NCI-H187 treated with DMSO at 0.1 percent for 48 hours (cell line): Measurements from ENCODE around the gene CCNT1.
"Not testable (repeated sequence)": the region's sequence is repeated elsewhere in the genome, so short reads cannot be mapped to it uniquely, and the experiment has no call there.

Experiments used
- DNase-seq: peaks from one replicate; lab custom pipeline; 2025; lab: John Stamatoyannopoulos, UW

Gene CCNT1

DNA sequence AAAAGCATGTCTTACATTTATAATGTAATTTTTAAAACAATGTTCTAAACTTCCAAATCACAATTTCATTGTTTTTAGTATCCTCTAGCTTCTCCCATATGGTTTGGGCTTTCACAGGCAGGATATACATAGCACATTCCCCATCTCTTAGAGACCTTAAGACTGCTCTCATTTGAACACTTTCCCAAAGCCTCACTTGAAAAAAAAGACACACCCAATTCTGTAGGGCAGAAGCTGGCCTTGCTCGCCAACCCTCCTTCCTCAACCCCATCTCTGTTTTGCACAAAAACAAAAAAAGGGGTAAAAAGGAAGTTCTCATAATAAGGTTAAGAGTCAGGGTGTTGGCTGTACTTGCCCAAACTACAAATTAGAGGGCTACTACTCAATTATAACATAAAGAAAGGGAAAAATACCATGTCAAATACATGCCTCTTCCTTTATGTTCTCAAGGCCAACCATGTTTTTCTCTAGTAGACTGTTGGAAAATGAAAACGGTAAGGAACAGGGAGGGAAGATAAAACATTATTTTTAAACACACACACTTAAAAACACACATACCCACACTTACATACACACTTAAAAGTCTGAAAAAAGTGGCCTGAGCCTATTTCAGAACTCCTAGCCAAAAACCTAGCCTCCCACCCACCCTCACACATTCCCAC, 24.6 kb downstream of the CCNT1 start:
- no peak for DNase-seq

DNA sequence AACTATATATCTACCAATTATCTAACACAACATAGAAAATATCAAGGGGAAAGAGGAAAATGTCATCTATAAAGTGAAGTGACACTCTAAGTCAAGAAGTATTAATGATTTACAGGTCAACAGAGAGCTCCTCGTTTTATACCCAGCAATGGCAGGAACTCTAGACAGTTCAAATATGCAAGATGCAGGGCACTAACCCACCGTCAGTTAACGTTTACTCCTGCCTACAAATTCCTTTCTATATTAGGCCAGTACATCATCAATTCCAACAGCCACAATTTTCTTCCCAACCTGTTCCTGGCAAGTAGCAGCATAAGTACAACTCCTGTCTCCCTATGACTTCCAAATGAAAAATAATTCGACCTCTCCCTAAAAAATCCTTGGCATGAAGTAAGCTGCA, 25.5 kb downstream of the CCNT1 start:
- DNase-seq, result no peak

DNA sequence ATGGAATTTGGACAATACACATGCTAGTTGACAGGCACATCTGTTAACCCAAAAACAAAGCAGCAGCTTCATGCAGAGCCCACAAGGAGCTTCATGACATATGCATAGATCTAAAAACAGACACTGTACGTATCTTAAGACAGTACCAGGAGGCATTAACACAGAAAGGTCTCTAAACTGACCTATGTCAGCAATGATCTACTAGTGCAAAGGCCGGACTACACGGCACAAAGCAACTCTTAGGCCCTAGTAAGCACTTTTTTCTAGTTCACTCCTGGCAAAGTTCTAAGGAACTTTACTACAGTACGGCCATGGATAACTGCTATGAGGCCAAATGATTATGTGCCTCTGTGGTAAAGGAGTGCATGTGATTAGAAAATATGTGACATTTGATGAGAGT, 26.1 kb downstream of the CCNT1 start:
- no peak for DNase-seq

DNA sequence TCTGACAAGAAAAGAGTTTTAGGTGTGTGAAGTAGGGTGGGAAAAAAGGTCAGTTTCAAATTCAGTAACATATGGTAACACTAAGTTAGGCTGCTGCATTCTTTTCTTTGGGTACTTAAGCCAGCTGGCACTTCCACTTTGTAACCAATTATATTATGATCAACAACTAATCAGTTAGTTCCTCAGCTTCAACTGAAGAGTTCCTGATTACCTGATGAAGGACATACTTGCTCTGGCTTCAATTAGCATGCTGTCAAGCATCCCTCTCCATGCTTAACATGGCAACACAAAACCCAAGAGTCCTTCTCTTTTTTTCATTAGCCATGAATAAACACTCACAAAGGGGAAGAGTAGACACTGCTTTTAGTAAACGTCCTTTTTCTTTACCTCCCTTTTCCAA, 27.7 kb downstream of the CCNT1 start:
- DNase-seq, result no peak

DNA sequence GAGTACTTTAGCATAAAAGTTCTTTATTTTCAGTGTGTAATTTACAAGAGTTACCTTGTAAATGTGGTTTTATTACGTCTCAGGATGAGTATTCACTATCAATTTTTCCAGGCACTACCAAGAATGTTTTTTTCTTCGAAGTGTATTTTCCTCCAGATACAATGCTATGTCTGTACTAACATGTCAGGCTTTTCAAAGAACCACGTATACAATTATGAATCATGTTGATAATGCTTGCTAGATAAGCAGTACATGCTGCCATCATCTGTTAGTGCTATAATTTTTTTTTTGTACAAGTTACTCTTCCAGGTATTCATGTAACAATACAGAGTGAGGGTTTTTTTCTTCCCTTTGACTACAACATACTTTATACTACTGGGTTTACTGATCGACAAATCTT, 28.9 kb downstream of the CCNT1 start:
- DNase-seq, result no peak

DNA sequence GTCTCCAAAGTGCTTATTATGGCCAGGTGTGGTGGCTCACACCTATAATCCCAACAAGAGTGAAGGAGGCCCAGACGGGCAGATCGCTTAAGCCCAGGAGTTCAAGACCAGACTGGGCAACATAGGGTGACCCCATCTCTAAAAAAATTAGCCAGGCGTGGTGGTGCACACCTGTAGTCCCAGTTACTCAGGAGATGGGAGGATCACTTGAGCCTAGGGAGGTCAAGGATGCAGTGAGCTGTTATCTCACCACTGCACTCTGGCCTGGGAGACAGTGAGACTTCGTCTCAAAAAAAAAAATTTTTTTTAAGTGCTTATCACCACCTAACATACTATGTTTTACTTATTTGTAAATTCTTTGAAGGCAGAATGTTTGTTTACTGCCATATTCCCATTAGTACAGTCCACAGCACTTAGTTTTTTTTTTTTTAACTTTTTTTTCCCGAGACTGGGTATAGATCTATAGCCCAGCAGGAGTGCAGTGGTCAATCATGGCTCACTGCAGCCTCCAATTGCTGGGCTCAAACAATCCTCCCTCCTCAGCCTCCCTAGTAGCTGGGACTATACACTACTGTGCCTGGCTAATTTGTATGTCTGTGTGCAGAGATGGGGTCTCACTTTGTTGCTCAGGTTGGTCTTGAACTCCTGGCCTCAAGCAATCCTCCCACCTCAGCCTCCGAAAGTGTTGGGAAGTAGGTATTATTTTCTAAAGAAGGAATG, 29.7 kb downstream of the CCNT1 start:
- DNase-seq, result no peak

DNA sequence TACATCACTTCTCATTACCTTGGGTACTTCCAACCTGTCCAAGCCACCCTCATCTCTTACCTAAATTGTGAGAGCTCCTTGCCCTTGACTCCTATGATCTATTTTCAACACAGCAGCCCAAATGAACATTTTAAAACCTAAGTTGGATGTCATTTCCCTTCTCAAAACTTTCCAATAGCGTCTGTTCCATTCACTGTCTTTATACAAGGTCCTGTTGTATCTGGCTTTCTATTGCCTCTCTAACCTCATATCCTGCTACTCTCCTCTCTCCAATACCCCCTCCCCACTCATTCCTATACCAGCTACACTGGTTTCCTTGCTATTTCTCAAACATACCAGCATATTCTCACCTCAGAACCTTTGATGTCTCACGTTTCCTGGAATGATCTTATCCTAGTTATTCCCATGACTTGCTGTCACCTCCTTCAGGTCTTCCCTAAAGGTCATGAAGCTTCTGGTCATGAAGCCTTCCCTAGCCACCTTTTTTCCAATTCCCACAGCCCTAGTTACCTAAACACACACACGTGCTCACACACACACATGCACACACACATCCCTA, 30.4 kb downstream of the CCNT1 start:
- DNase-seq, result no peak

DNA sequence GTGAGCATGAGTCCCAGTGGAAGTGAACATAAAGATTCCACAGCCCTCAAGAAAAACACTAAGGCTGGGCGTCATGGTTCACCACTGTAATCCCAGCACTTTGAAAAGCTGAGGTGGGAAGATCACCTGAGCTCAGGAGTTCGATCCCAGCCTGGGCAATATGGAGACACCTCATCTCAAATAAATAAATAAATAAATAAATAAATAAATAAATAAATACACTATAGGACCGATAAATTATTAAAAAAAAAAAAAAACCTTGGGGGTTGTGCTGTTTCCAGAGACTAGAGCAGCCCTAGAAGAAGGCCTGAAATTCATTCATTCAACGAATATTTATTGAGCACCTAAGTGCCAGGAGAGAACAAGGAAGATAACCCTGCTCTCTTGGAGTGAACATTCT, 33.0 kb downstream of the CCNT1 start:
- no peak for DNase-seq

DNA sequence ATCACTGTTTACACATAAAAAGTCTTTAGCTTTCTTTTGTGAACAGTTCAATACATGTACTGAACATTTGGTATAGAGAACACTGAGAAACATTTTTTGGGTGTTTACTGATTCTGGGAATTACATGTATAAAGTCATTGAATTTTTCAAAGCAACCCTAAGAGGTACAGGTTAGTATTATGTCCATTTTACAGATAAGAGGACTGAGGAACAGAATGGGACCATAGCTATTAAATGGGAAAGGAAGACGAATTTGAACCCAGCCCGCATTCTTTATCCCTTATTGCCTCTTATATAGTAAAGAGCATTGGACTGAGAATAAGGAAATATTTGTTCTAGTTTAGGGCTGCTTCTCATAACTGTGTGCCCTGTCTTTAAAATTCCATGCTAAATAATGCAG, 33.6 kb downstream of the CCNT1 start:
- no peak for DNase-seq

DNA sequence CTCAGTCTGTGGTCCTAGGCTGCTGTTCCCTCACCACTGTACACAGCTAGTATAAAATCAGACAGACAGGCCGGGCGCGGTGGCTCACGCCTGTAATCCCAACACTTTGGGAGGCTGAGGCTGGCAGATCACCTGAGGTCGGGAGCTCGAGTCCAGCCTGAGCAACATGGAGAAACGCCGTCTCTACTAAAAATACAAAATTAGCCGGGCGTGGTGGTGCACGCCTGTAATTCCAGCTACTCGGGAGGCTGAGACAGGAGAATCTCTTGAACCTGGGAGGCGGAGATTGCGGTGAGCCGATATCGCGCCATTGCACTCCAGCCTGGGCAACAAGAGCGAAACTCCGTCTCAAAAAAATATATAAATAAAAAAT, 34.0 kb downstream of the CCNT1 start:
- not testable (repeated sequence) for DNase-seq

DNA sequence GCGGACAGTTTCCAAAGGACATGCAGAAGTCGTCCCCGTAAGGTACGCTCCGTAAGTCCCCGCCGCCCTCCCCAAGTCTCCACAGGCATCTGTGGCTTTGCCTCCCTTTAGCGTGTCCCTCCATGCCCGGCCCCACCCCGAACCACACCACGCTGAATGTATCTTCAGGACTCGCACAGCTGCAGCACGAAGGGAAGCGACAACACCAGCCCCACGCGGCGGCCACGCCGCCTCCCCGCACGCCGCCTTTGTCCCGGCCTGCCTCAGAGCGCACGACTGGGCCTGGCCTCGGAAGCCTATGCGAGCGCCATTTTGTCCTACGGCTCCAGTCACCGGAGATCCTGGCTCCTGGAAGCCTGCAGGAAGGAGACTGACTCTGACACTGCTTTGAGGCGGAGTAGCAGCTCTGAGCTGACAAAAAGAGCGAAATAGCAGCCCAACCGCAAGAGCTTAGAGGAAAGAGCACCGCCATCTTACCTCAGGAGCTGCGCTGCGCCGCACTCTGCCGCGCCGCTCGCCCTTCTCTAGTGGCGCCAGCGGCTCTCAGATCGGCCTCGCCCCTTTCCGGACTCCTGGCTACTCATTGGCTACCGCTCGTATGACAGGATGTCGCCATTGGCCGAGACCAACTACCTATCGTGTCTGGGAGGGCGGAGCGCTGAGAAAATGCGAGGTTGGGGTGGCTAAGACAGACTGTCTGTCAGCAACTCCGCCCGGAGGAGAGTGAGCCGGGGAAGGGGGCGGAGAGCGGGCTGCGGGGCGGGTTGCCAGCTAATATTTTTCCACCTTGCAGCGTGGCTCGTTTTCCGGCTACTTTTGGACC, 34.6 kb downstream of the CCNT1 start, which contains the start of gene KANSL2:
Gene KANSL2, minus strand, starts transcription at position 529 of the 823 bp plus-strand sequence. CDS start 606 bp downstream, outside the sequence.
- peak; percentile 94 for DNase-seq

DNA sequence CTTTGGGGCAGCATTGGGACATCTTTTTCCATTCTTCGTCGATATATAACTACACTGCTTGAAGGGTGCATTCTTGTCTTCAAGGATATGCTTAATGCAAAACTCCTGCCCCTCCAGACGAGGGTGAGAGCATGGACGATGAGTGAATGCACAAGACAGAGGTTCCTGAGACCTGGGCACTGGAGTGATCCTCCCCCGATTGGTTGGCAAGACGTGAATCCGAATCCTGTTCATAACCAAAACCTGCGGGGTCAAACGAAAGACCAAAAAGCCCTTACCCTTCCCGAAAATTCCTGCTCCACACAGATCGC, 35.2 kb downstream of the CCNT1 start:
- no peak for DNase-seq

DNA sequence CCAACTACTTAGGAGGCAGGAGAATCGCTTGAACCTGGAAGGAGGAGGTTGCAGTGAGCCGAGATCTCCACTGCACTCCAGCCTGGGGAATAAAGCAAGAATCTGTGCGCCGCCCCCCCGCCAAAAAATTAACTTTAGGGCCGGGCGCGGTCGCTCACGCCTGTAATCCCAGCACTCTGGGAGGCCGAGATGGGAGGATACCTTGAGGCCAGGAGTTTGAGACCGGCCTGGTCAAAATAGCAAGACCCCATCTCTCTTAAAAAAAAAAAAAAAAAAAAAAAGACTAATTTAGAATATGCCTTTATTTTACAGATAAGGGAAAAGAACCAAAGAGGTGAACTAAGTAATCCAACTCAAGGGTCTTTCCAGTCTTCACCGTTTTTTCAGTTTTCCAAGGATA, 35.6 kb downstream of the CCNT1 start:
- no peak for DNase-seq

DNA sequence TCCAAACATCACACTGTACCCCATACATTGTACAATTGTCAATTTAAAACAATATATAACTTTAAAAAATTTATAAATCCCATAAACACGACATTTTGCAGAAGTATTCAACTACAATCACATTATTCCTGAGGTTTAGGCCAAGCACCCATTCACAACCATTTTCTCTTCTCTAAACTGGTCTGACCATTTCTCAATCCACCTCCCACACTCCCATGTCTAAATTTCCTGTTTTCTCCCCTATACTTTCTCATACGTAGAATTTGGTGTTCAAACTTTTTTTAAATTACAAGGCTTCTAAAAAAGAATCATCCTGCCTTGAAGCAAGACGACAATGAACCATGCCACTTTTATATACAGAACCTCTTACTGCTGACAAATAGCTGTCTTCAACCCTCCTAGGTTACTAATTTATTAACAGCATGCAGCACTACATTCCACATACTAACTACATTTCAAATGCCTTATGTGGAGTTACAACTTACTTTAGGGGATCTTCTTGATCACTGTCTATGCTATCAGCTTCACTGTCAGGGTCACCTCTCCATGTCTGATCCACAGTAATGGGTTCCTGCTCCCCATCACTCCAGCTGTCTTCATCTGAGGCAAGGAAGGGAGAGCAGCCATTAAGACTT, 37.8 kb downstream of the CCNT1 start:
- DNase-seq, result no peak

DNA sequence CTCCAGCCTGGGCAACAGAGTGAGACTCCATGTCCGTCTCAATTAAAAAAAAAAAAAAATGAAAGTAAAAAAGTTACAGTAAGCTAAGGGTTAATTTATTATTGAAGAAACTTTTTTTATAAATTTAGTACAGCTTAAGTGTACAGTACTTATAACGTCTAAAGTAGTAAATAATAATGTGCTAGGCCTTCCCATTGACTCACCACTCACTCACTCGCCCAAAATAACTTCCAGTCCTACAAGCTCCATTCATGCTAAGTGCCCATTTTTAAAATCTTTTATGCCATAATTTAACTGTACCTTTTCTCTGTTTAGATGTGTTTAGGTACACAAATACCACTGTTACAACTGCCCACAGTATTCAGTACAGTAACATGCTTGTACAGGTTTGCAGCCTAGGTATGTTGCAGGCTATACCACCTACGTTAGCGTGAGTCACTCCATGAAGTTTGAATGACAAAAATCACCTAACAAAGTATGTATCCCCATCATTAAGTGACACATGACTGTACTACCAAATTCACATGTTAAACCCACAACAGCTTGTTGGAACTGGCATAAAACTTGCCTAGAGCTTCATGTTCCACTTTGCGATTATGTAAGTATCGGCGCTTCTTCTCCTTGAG, 45.2 kb downstream of the CCNT1 start:
- DNase-seq, result no peak

DNA sequence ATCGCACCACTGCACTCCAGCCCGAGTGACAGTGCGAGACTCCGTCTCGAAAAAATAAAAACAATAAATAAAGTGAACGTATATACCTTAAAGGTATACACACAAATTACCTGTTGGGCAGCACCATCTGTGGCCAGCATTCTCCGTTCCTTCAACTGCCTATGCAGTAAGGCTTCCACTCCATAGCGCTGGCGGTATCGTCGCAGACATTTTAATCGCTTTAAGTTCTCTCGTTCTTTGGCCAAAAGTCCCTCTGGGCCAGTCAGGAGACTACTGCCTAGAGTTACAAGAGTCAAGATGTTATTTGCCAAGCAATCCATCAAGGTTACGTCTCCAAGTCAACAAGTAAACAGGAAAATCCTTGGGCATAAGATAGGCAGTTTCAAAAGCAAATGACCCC, 47.5 kb downstream of the CCNT1 start:
- DNase-seq, result no peak

DNA sequence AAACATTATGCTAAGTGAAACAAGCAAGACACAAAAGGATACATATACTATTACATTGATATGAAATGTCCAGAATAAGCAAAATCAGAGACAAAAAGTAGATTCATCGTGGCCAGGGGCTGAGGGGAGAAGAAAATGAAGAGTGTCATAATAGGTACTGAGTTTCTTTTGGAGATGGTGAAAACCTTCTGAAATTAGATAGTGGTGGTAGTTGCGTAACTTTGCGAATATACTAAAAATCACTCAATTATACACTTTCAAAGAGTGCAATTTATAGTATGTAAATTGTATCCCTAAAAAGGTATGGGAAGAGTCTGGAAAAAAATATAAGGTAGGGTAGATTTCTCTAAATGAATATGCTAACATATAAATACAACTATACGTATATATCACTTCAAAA, 56.6 kb downstream of the CCNT1 start:
- DNase-seq, result no peak

DNA sequence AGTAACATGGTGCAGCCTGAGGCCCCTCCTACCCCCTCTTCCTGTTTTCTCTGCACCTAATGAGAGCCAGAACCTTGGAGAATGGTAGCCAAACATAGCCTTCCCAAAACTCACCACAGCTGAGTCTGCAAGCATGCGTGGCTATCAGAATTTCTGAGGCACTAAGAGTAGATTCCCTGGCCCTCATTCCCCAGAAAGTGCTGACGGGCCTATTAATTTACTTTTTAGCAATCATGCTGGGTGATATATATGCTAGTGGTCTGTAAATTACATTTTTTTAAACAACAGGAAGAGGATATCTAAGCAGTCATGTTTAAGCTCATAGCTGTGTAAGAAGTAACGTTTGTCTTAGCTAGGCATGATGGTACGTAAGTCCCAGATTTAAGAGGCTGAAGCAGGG, 64.8 kb downstream of the CCNT1 start:
- DNase-seq, result no peak

DNA sequence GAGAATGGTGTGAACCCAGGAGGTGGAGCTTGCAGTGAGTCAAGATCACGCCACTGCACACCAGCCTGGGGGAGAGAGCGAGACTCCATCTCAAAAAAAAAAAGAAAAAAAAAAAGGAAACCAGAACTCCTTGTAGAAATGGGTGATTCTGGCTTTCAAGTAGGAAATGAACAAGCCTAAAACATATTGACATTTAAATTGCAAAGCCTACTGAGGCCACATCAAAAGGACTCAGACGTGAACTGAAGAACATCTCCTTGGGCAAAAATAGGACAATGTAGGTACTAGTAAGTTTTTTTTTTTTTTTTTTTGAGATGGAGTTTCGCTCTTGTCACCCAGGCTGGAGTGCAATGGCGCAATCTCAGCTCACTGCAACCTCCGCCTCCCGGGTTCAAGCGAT, 71.2 kb downstream of the CCNT1 start:
- not testable (repeated sequence) for DNase-seq

DNA sequence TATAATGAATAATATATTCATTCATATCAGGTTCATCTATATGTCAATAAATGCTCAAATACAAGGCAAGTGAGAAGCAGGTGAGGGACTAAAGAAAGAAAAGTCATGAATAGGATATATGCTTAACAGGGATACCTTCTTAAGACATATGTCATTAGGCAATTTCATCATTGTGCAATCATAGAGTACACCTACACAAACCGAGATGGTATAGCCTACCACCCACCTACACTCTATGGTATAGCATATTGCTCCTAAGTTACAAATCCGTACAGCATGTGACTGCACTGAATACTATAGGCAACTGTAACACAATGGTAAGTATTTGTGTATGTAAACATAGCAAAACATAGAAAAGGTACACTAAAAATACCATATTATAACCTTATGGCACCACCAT, 73.5 kb downstream of the CCNT1 start:
- DNase-seq, result no peak

DNA sequence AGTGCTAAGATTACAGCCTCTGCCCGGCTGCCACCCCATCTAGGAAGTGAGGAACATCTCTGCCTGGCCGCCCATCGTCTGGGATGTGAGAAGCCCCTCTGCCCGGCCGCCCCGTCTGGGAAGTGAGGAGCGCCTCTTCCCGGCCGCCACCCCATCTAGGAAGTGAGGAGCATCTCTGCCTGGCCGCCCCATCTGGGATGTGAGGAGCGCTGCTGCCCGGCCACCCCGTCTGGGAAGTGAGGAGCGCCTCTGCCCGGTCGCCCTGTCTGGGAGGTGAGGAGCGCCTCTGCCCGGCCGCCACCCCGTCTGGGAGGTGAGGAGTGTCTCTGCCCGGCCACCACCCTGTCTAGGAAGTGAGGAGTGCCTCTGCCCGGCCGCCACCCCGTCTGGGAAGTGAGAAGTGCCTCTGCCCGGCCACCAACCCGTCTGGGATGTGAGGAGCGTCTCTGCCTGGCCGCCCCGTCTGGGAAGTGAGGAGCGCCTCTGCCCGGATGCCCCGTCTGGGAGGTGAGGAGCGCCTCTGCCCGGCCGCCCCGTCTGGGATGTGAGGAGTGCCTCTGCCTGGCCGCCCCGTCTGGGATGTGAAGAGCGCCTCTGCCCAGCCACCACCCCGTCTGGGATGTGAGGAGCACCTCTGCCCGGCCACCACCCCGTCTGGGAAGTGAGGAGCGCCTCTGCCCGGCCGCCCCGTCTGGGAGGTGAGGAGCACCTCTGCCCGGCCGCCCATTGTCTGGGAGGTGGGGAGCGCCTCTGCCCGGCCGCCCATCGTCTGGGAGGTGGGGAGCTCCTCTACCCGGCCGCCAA, 74.6 kb downstream of the CCNT1 start:
- not testable (repeated sequence) for DNase-seq
